Epithelial cell of proximal tubule (primary cell): ENCODE measurements around the gene ATXN7L3. TPM values are rescaled to one million over a fixed set of nuclear protein-coding genes. Genes with fewer than 3 reads are reported as not detected.

Source experiments
- DNase-seq: peaks from one replicate; pipeline ENCODE4 v3.0.0-alpha.2; 2011; ENCODE audit warnings: low read depth
- H3K4me3 ChIP-seq: 2 replicates; pipeline ENCODE4 v1.5.1; 2011; ENCODE audit warnings: low read depth, mild to moderate bottlenecking, low read length
- total RNA-seq: library from RNA; depleted of rRNA; stranded (reverse); fragments of >200 nt; gene quantifications from 2 replicates; pipeline ENCODE4 v1.2.3, GENCODE V29; 2015
- TF ChIP-seq, protein P1 (sequence below): conservative IDR thresholded peaks from 2 replicates; pipeline ENCODE4 v1.5.1; 2012; ENCODE audit warnings: low read depth, mild to moderate bottlenecking, low read length

The ATXN7L3 gene
- total RNA-seq, 1 donor from 2014 or later, result 40.2 TPM

DNA sequence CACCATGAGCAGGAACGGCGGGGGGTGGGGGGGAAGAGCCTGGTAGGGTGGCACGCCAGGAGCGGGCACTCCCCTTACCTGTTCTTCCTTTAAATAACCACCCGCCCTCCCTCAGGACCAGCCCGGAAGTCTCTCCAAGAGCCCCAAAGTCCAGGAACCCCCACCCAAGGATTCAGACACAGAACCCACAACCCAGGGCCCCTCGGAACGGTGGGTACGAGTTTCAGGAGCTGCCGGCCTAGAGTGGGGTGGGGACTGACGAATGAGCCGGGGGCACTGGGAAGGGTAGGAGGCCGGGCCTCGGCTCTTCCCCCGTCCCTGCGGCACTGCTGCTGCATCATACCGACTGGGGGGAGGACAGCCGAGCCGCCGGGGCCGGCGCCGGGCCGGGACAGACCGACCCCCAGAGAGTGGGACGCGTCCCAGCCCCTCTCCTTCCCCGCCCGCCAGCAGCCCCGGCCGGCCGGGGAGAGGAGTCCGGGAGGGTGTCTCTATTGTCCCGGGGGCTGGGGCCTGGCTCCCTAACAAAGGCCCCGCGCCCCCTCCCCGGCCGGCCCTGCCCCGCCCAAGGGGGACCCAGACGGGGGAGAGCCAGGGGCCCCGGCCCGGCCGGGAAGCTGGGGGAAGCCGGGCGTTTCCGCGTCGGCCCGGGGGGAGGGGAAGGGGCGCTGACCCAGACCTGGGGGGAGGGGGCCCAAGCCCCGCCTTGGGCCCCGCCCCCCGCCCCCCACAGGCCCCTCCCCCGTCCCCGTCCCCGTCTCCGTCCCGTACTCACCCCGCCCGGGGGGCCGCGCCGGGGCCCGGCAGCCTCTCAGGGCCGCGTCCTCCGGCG lies 747 bp downstream of the ATXN7L3 start:
- H3K4me3 ChIP-seq, result peak overlapping the region; percentile 66
- TF ChIP-seq, protein P1, sequence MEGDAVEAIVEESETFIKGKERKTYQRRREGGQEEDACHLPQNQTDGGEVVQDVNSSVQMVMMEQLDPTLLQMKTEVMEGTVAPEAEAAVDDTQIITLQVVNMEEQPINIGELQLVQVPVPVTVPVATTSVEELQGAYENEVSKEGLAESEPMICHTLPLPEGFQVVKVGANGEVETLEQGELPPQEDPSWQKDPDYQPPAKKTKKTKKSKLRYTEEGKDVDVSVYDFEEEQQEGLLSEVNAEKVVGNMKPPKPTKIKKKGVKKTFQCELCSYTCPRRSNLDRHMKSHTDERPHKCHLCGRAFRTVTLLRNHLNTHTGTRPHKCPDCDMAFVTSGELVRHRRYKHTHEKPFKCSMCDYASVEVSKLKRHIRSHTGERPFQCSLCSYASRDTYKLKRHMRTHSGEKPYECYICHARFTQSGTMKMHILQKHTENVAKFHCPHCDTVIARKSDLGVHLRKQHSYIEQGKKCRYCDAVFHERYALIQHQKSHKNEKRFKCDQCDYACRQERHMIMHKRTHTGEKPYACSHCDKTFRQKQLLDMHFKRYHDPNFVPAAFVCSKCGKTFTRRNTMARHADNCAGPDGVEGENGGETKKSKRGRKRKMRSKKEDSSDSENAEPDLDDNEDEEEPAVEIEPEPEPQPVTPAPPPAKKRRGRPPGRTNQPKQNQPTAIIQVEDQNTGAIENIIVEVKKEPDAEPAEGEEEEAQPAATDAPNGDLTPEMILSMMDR, result no peak
- DNase-seq, result no peak

DNA sequence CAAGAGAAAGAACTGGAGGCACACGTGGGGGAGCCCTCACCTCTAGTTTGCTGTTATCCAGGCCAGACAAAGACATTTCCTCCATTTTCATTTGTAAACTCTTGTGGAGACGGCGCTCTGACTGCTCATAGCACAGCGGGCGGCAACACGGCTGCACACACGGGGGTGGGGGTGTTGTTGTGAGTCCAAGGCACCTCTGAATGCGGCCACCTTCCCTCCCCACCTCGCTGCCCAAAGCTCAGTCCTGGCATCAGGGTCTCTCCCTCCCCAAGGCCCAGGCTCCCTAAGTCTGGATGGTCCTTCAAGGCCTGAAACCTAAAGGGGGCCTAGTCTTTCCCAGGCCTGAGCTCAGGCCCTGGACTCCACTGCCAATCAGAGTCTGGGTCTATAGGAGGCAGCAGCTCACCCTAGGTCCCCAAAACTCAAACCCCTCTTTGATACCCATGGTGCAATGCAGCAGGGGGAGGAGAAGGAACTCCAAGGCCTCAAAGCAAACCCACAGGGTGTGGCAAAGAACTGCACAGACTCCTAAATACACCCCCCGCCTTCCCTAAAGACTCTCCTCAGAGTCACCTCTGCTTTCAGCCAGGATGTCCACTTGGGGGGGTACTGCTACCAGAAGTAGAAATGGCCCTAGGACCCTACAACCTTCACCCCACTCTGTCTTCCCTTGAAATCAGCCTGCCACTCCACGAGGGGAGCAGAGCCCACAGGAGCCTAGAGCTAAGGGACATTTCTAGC lies 1.5 kb downstream of the ATXN7L3 start:
- DNase-seq, result no peak
- H3K4me3 ChIP-seq, result peak overlapping the region; percentile 66
- TF ChIP-seq, protein P1, result peak; percentile 21

DNA sequence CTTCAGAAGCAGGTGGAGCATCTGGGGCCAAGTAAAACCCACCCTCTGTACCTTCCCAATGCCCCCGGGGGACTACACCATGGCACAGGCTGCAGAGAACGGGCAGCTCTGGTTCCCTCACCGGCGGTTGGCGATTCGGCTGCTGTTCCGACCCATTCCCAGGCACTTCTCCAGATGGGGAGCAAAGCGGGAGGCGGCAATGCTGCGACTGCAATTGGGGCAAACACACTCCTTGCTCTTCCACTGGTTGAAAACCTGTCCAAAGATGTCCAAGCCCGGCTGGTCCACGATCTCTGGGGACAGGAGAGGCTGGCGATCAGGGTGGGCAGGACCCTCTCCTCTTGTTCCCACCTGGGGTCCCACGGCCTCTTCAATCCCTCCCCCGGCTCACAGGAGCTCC lies 2.6 kb downstream of the ATXN7L3 start:
- no peak for DNase-seq
- no peak overlapping the region for H3K4me3 ChIP-seq
- TF ChIP-seq, protein P1, result no peak

DNA sequence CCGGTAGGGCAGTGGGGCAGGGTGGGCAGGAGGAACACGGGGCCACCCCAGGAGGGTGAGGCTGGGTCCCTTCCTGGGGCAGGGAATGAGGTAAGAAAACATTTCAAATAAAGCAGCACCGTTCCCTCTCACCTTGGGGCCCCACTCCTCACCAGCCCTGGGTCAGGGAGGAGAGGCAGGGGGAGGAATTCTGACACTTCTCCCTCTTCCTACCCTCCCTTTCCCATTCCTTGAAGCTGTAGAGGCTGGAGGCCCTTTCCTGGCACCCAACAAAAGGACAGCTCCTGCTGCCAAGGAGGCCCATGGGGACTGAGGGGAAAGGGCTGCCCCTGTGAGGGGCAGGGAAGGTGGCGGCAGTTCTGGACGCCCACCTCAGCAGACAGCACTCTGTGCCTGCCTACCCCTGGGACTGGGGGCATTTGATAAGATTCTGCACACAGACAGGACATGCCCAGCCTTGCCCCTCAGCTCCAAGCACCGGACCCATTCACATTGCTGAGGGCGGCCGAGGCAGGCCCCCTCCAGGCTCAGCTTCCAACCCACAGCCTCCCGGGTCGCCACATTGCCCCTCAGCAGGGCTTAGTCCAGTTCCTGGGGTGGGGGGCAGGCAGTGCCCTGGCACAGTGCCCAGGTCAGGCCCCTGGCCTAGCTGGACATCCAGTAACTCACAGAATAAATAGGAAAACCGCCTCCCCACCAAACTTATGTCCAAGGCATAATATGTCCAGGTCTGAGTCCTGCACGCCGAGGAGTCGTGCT lies 6.2 kb downstream of the ATXN7L3 start:
- no peak for DNase-seq
- TF ChIP-seq, protein P1, result no peak
- H3K4me3 ChIP-seq, result no peak overlapping the region

DNA sequence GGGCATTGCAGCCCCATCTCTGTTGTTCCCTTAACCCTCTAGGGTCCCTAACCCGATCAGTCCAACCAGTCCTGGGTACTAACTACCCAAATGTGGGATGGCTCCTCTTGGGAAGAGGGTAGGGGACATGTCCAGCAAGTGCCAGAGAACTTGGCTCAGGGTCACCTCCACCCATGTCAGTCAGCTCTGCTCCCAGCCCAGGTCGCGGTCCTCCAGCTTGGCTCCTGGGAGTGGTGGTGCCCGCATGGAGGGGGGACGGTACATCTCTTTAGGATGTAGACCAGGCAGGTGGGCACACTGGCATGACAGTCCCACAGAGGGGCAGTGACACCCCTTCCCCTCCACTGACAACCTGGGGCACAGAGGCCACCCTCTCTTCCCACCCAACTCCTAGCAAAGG lies 6.9 kb downstream of the ATXN7L3 start:
- TF ChIP-seq, protein P1, result no peak
- H3K4me3 ChIP-seq, result no peak overlapping the region
- no peak for DNase-seq

DNA sequence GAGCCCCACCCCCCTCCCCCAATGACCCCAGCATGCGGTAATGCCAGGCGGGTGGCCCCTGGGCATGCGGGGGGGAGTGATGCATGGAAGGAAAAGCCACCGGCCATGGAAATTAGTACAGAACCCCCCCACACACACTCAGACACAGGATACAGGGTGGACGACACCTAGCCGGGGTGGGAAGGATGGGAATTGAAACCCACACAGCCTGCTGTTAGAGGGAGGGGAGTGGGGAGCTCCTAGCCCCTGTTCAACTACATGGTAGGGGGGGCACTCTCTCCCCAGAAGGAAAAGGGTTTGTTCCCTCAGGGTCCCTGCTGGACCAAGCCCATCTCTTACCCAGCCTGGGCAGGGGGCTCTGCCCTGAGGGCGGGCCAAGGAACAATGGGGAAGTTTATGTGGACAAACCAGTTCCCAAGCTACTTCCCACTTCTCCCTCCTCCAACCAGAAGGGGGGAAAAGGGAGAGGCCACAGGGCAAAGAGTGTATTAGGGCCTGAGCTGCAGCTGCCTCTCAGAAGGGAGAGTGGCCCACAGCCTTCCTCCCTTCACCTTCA lies 7.7 kb downstream of the ATXN7L3 start:
- H3K4me3 ChIP-seq, result no peak overlapping the region
- TF ChIP-seq, protein P1, result no peak
- no peak for DNase-seq
